ENCODE results near the gene HES1. TPM values are rescaled to one million over a fixed set of nuclear protein-coding genes. Genes with fewer than 3 reads are reported as not detected.

Gene HES1
- total and polyA plus RNA-seq, 2 experiments from 2014 or later = 10.3 to 13.8 TPM

- no peak for TF ChIP-seq EZH2 (IDR thresholded peaks at IDR 0.05; ENCODE audit: insufficient read depth, poor library complexity, severe bottlenecking)
- no peak for TF ChIP-seq EZH2phosphoT487 (IDR thresholded peaks at IDR 0.05; ENCODE audit: insufficient read depth, low read depth)
- DNase-seq = no peak
- Histone ChIP-seq H3K4me2 (ENCODE audit: unreplicated experiment) (no peak overlapping the region), H3F3A (ENCODE audit: insufficient read depth) (no peaks in the 10 kb centered on the region), H4K20me1 (ENCODE audit: insufficient read depth) (no peaks in the 10 kb centered on the region), H3K4me3 (no peak overlapping the region), H3K27me3 (replicated peaks; ENCODE audit: insufficient read depth) (peaks cover 24% of the 10 kb centered on the region), H2AFZ (no peak overlapping the region), H3K9ac (no peak overlapping the region), H3K9me3 (ENCODE audit: low read depth) (no peaks in the 10 kb centered on the region), H3K9me2 (ENCODE audit: insufficient read depth) (no peaks in the 10 kb centered on the region), H3K79me2 (ENCODE audit: insufficient read depth) (no peaks in the 10 kb centered on the region), H3K4me1 (ENCODE audit: insufficient read depth) (no peaks in the 10 kb centered on the region), H3K27ac (no peak overlapping the region), H3K36me3 (ENCODE audit: low read depth) (no peaks in the 10 kb centered on the region)
- in situ Hi-C loops (cut with MboI) = no loop called here
- 80 to 81% methylated on average over 5 of the region's 5 CpGs for WGBS, 2 experiments (ENCODE audit: low coverage in 1 of 2, low lambda C conversion rate in 2 of 2, missing lambda C conversion rate in 2 of 2)
These were observed 41.2 kb downstream of the HES1 start for GRCh38 chr3:194177141-194177540.

- Histone ChIP-seq H3F3A (ENCODE audit: insufficient read depth) (no peaks in the 10 kb centered on the region), H3K27ac (no peak overlapping the region), H3K9me3 (ENCODE audit: low read depth) (no peaks in the 10 kb centered on the region), H3K9me2 (ENCODE audit: insufficient read depth) (no peaks in the 10 kb centered on the region), H4K20me1 (ENCODE audit: insufficient read depth) (no peaks in the 10 kb centered on the region), H3K4me3 (no peak overlapping the region), H3K4me2 (ENCODE audit: unreplicated experiment) (no peak overlapping the region), H3K9ac (no peak overlapping the region), H2AFZ (no peak overlapping the region), H3K79me2 (ENCODE audit: insufficient read depth) (no peaks in the 10 kb centered on the region), H3K4me1 (ENCODE audit: insufficient read depth) (no peaks in the 10 kb centered on the region), H3K36me3 (ENCODE audit: low read depth) (no peaks in the 10 kb centered on the region), H3K27me3 (replicated peaks; ENCODE audit: insufficient read depth) (peaks cover 24% of the 10 kb centered on the region)
- in situ Hi-C loops (cut with MboI) = no loop called here
- TF ChIP-seq EZH2phosphoT487 (IDR thresholded peaks at IDR 0.05; ENCODE audit: insufficient read depth, low read depth) = no peak
- TF ChIP-seq EZH2 (IDR thresholded peaks at IDR 0.05; ENCODE audit: insufficient read depth, poor library complexity, severe bottlenecking) = no peak
- WGBS, 2 experiments (ENCODE audit: low coverage in 1 of 2, low lambda C conversion rate in 2 of 2, missing lambda C conversion rate in 2 of 2) = 40 to 41% methylated on average over 4 of the region's 4 CpGs
- no peak for DNase-seq
These were observed 42.2 kb downstream of the HES1 start for GRCh38 chr3:194178128-194178527.

DNA sequence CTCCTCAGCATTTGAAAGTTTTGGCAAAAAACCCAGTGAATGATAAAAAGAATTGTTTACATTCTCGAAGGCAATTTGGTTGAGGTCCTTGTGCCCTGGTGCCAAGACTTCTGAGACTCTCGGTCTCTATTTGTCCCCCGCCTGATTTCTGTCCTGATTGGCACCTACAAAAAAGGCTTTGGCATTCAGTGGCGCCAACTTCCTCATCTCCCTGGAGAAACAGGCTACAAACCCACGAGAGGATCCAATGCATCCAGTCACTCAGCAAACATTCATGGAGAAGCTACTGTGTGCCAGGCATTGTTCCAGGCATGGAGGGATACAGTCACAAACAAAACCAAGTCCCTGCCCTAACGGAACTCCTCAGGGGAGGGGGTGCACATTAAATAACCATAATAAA is 42.7 kb downstream of the HES1 start:
- H2AFZ ChIP-seq = no peak overlapping the region
- no peak overlapping the region for H3K4me2 ChIP-seq (ENCODE audit: unreplicated experiment)
- WGBS, 2 experiments (ENCODE audit: low coverage in 1 of 2, low lambda C conversion rate in 2 of 2, missing lambda C conversion rate in 2 of 2) = 5 to 6% methylated on average over 6 of the region's 6 CpGs
- peaks cover 24% of the 10 kb centered on the region for H3K27me3 ChIP-seq (replicated peaks; ENCODE audit: insufficient read depth)
- no peak overlapping the region for H3K4me3 ChIP-seq
- H3K9me2 ChIP-seq (ENCODE audit: insufficient read depth) = no peaks in the 10 kb centered on the region
- H3K9me3 ChIP-seq (ENCODE audit: low read depth) = no peaks in the 10 kb centered on the region
- no peaks in the 10 kb centered on the region for H4K20me1 ChIP-seq (ENCODE audit: insufficient read depth)
- no peaks in the 10 kb centered on the region for H3K36me3 ChIP-seq (ENCODE audit: low read depth)
- no peak overlapping the region for H3K9ac ChIP-seq
- H3K79me2 ChIP-seq (ENCODE audit: insufficient read depth) = no peaks in the 10 kb centered on the region
- in situ Hi-C loops (cut with MboI) = no loop called here
- H3K27ac ChIP-seq = no peak overlapping the region
- H3F3A ChIP-seq (ENCODE audit: insufficient read depth) = no peaks in the 10 kb centered on the region
- no peak for TF ChIP-seq EZH2 (IDR thresholded peaks at IDR 0.05; ENCODE audit: insufficient read depth, poor library complexity, severe bottlenecking)
- TF ChIP-seq EZH2phosphoT487 (IDR thresholded peaks at IDR 0.05; ENCODE audit: insufficient read depth, low read depth) = no peak
- peak; percentile 39 for DNase-seq
- H3K4me1 ChIP-seq (ENCODE audit: insufficient read depth) = no peaks in the 10 kb centered on the region

- H3K27me3 ChIP-seq (replicated peaks; ENCODE audit: insufficient read depth) = peaks cover 24% of the 10 kb centered on the region
- no peaks in the 10 kb centered on the region for H3F3A ChIP-seq (ENCODE audit: insufficient read depth)
- 77 to 87% methylated on average over 5 of the region's 5 CpGs for WGBS, 2 experiments (ENCODE audit: low coverage in 1 of 2, low lambda C conversion rate in 2 of 2, missing lambda C conversion rate in 2 of 2)
- H3K79me2 ChIP-seq (ENCODE audit: insufficient read depth) = no peaks in the 10 kb centered on the region
- no peaks in the 10 kb centered on the region for H3K36me3 ChIP-seq (ENCODE audit: low read depth)
- no peaks in the 10 kb centered on the region for H3K9me2 ChIP-seq (ENCODE audit: insufficient read depth)
- TF ChIP-seq EZH2phosphoT487 (IDR thresholded peaks at IDR 0.05; ENCODE audit: insufficient read depth, low read depth) = no peak
- TF ChIP-seq EZH2 (IDR thresholded peaks at IDR 0.05; ENCODE audit: insufficient read depth, poor library complexity, severe bottlenecking) = no peak
- in situ Hi-C loops (cut with MboI) = no loop called here
- H3K4me2 ChIP-seq (ENCODE audit: unreplicated experiment) = no peak overlapping the region
- no peaks in the 10 kb centered on the region for H3K4me1 ChIP-seq (ENCODE audit: insufficient read depth)
- H3K9ac ChIP-seq = no peak overlapping the region
- H3K4me3 ChIP-seq = no peak overlapping the region
- no peak for DNase-seq
- H3K27ac ChIP-seq = no peak overlapping the region
- no peak overlapping the region for H2AFZ ChIP-seq
- H3K9me3 ChIP-seq (ENCODE audit: low read depth) = no peaks in the 10 kb centered on the region
- H4K20me1 ChIP-seq (ENCODE audit: insufficient read depth) = no peaks in the 10 kb centered on the region
These were observed 44.6 kb downstream of the HES1 start for GRCh38 chr3:194180570-194180969.

Measured in GM23248 (cell line).